GM12874 (cell line): ENCODE results near the gene FKBP6.

Experiments used
- CTCF ChIP-seq: IDR thresholded peaks from 2 replicates; pipeline ENCODE4 v1.5.1; 2011; ENCODE audit warnings: low read depth, mild to moderate bottlenecking, control low read depth, low read length, moderate library complexity; ENCODE audit not compliant: insufficient read depth

FKBP6 gene

GRCh38 chr7:73366127-73366526 lies 38.2 kb downstream of the FKBP6 start:
- no peak for TF ChIP-seq CTCF

- TF ChIP-seq CTCF, result no peak
Observed at GRCh38 chr7:73366990-73367389, 39.0 kb downstream of the FKBP6 start.

- TF ChIP-seq CTCF, result no peak
Observed at GRCh38 chr7:73369009-73369408, 41.0 kb downstream of the FKBP6 start.

GRCh38 chr7:73369622-73370021 lies 41.7 kb downstream of the FKBP6 start:
- TF ChIP-seq CTCF, result no peak

- no peak for TF ChIP-seq CTCF
Observed at GRCh38 chr7:73373741-73374140, 45.8 kb downstream of the FKBP6 start.

- no peak for TF ChIP-seq CTCF
Observed at GRCh38 chr7:73376671-73377412, 48.9 kb downstream of the FKBP6 start.

- no peak for TF ChIP-seq CTCF
Observed at GRCh38 chr7:73382934-73383503, 55.1 kb downstream of the FKBP6 start.
